Measurements from ENCODE around the gene SLC14A1.

SLC14A1 gene

DNA sequence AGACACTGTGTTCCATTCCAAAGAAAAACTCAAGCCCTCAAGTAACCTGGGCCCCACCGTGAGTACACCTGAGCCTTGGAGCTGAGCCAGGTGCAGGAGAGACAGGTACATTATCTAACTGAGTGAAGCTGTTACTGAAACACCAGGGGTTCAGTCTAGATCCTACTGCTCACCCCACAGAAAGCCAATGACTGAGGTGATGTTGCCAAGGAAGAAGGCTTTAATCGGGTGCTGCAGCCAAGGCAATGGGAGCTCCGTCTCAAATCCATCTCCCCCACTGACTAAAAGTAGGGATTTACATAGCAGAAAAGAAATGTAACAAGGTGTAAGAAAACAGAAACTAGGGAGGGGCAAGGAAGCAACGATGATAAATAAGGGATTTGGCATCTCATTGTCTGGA is 15.2 kb upstream of the SLC14A1 start:
- no peak for DNase-seq
- Histone ChIP-seq H3K27me3 (ENCODE audit: insufficient read depth, low read depth, severe bottlenecking) (peaks cover 64% of the 10 kb centered on the region), H3K27ac (no peak overlapping the region), H3K4me3 (ENCODE audit: low read depth, low read length) (no peak overlapping the region), H3K36me3 (no peaks in the 10 kb centered on the region), H3K9me3 (ENCODE audit: severe bottlenecking) (peaks cover 19% of the 10 kb centered on the region)
- TF ChIP-seq, protein P1, sequence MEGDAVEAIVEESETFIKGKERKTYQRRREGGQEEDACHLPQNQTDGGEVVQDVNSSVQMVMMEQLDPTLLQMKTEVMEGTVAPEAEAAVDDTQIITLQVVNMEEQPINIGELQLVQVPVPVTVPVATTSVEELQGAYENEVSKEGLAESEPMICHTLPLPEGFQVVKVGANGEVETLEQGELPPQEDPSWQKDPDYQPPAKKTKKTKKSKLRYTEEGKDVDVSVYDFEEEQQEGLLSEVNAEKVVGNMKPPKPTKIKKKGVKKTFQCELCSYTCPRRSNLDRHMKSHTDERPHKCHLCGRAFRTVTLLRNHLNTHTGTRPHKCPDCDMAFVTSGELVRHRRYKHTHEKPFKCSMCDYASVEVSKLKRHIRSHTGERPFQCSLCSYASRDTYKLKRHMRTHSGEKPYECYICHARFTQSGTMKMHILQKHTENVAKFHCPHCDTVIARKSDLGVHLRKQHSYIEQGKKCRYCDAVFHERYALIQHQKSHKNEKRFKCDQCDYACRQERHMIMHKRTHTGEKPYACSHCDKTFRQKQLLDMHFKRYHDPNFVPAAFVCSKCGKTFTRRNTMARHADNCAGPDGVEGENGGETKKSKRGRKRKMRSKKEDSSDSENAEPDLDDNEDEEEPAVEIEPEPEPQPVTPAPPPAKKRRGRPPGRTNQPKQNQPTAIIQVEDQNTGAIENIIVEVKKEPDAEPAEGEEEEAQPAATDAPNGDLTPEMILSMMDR (IDR thresholded peaks at IDR 0.05; ENCODE audit: low read depth, low read length): no peak

DNA sequence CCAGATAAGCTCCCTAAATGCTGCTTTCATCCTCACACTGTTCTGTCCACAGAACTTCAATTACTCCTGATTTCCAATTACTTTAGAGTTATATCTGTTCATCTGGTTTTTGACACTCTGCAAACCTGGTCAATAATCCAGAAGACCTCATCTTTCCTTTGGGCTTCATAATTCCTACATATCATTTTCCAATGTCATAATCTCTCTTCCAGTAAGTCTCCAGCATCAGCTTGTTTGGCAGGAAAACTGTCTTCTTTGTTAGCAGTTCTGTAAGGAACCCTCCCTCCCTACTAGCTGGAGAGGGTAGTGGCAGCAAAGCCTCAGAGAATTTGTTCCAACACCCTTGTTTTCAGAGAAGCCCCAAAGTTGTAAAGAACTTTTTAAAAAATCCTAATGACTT is 11.9 kb upstream of the SLC14A1 start:
- Histone ChIP-seq H3K27ac (no peak overlapping the region), H3K36me3 (no peaks in the 10 kb centered on the region), H3K4me3 (ENCODE audit: low read depth, low read length) (no peak overlapping the region), H3K9me3 (ENCODE audit: severe bottlenecking) (peaks cover 18% of the 10 kb centered on the region), H3K27me3 (ENCODE audit: insufficient read depth, low read depth, severe bottlenecking) (peaks cover 89% of the 10 kb centered on the region)
- TF ChIP-seq, protein P1 (IDR thresholded peaks at IDR 0.05; ENCODE audit: low read depth, low read length): no peak
- no peak for DNase-seq

DNA sequence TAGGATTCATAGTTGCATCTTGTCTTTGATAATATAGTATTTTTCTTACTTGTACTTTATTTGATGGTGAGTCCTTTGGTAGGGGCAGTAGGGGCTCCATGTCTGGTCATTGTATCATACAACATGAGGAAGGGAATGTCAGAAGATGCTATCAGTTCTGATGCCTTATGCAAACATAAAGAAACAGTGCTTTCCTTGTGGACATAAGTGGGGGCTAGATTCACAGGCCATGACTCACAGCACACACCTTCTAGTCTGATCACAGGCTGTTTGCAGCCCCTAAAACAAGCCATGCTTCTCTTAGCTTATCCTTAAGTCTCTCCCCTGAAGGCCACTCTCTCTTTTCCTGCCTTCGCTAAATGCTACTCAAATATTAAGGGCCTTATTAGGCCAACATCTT is 10.7 kb upstream of the SLC14A1 start:
- TF ChIP-seq, protein P1 (IDR thresholded peaks at IDR 0.05; ENCODE audit: low read depth, low read length): no peak

DNA sequence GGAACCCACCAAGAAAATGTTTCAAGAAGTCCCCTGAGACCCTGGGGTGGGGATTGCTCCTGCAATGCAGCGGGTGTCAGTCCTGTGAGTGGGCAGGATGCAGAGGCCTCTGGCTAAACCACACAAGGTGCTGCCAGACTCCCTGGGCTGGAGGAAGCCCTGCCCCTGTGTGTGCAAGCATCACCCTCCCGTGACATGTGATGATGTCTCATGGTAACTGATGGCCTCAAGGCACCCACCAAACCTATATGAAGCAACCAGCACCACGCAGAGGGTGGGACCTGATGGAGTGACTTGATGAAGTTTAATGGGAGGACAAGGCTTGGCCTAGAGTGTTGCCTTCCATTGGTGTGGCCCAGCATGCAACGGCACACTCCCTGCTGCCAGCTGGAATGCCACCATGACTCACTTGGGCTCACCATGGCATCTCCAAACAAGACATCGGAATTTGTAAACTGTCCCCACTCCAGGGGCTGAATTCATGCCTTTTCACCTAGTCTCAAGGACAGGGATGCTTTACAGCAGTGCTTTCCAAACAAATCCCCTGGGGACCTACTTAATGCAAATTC is 8.7 kb upstream of the SLC14A1 start:
- Histone ChIP-seq H3K9me3 (ENCODE audit: severe bottlenecking) (no peaks in the 10 kb centered on the region), H3K36me3 (no peaks in the 10 kb centered on the region), H3K27ac (no peak overlapping the region), H3K4me3 (ENCODE audit: low read depth, low read length) (no peak overlapping the region), H3K27me3 (ENCODE audit: insufficient read depth, low read depth, severe bottlenecking) (peaks cover 100% of the 10 kb centered on the region)
- no peak for DNase-seq
- TF ChIP-seq, protein P1 (IDR thresholded peaks at IDR 0.05; ENCODE audit: low read depth, low read length): no peak

More for the DNA sequence above, 10.7 kb upstream of the SLC14A1 start:
- Histone ChIP-seq H3K27ac (no peak overlapping the region), H3K9me3 (ENCODE audit: severe bottlenecking) (peaks cover 15% of the 10 kb centered on the region), H3K4me3 (ENCODE audit: low read depth, low read length) (no peak overlapping the region), H3K27me3 (ENCODE audit: insufficient read depth, low read depth, severe bottlenecking) (peaks cover 99% of the 10 kb centered on the region), H3K36me3 (no peaks in the 10 kb centered on the region)
- DNase-seq: no peak

DNA sequence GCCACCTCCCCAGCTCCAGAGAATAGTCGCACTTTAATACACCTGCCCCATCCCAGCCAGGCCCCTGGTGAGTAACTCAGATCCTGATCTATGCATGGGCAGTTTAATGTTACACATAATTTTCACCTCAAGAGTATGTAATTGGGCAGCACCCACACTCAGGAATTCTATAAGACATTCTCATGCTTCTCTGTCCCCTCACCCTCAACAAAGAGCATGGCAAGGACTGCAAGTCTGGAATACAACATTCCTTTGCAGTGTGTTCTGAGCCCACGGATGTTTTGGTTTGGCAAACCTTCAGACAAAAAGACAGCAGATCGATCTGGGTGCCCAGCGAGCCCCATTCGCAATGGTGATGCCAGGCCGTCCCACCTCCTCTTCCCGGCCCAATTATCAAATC is 4.9 kb upstream of the SLC14A1 start:
- H3K27ac ChIP-seq: no peak overlapping the region
- DNase-seq: no peak
- H3K4me3 ChIP-seq (ENCODE audit: low read depth, low read length): no peak overlapping the region
- H3K27me3 ChIP-seq (ENCODE audit: insufficient read depth, low read depth, severe bottlenecking): peaks cover 96% of the 10 kb centered on the region
- TF ChIP-seq, protein P1 (IDR thresholded peaks at IDR 0.05; ENCODE audit: low read depth, low read length): no peak
- H3K9me3 ChIP-seq (ENCODE audit: severe bottlenecking): no peaks in the 10 kb centered on the region
- H3K36me3 ChIP-seq: no peaks in the 10 kb centered on the region

DNA sequence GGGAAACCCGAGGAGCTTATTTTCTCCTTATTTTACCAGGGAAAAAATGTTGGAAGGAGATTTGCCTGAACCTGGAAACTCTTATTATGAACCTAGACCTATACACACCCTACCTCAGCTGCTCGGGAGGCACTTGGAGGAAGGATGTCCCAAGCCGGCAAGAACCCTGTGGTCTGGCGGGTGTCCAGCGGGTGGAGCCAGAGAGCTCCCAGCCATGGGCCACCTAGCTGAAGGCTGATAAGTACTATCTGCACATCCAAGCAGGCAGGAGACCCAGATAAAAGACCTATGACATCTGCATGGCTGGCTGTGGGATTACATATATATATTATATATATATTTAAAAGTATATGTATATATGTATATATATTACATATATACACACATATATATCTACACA is 1.1 kb upstream of the SLC14A1 start:
- Histone ChIP-seq H3K36me3 (no peaks in the 10 kb centered on the region), H3K4me3 (ENCODE audit: low read depth, low read length) (no peak overlapping the region), H3K27ac (no peak overlapping the region), H3K9me3 (ENCODE audit: severe bottlenecking) (no peaks in the 10 kb centered on the region), H3K27me3 (ENCODE audit: insufficient read depth, low read depth, severe bottlenecking) (peaks cover 91% of the 10 kb centered on the region)
- TF ChIP-seq, protein P1 (IDR thresholded peaks at IDR 0.05; ENCODE audit: low read depth, low read length): peak; percentile 94
- DNase-seq: peak; percentile 85

Measured in WERI-Rb-1 (cell line).